Dedifferentiated amniotic fluid mesenchymal stem cell (primary cell): ENCODE data around the gene ENOX2.

Source experiments
- DNase-seq: peaks from one replicate; pipeline ENCODE4 v3.0.0-alpha.2; 2016; ENCODE audit errors: extremely low spot score

The ENOX2 gene

GRCh38 chrX:130636277-130636676 is 266.7 kb downstream of the ENOX2 start:
- DNase-seq: no peak

DNA sequence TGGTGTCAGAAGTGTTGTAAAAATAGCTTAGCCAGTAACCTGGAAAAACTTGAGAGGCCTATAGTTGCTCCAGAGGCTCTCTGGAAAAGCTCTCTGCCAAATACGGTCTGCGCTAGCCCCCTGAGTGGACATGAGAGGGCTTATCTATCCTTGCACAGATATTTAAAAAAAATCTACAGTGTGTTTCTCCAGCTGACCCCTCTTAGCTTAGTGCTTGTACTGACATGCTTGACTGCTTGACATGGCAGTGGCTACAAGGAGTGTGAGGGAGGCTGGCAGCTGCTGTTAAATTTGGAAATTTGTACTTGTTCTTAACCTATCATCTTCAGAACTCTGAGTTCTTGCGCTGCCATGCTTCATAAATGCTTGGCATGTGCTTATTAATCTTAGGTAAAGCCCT is 272.0 kb downstream of the ENOX2 start:
- DNase-seq: no peak

GRCh38 chrX:130628516-130628915 is 274.5 kb downstream of the ENOX2 start:
- no peak for DNase-seq

- no peak for DNase-seq
Observed at GRCh38 chrX:130626521-130626920, 276.5 kb downstream of the ENOX2 start.

DNA sequence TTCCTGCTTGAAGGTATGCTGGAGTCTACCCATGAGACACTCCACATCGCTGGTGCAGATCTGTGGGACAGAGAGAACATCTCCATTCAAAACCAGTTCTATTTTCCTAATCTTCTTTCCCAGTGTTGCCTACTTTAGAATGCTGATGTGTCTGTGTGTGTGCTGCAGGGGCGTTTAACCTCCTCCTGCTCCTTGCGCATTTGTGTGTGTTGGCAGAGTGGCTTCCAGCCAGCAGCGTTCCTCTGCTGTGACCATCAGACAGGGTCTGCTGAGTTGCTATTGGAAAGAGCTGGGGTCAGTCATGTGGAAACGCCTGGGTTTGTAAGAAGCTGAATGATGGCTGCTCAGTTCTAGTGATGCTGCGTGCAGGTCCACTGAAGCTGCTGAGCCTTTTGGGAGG is 277.6 kb downstream of the ENOX2 start:
- no peak for DNase-seq

DNA sequence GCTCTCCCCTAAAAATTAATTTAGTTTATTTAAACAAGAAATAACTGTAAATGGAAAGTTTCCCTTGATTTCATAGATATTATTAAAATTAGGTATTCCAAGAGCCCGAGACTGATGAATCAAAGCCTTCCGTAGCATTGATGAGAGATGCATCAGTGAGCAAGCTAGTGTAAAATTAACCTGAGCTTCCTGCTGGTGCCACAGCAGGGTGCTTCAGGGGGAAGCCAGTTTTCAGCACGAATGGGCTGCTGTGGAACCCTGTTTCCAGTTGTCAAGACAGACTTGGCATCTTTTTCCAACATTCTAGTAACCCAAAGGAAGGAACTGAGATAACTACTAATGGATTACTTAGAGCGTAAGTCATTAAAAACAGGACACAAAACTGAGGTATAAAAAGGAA is 279.5 kb downstream of the ENOX2 start:
- DNase-seq: no peak

- no peak for DNase-seq
Observed at GRCh38 chrX:130615941-130616340, 287.1 kb downstream of the ENOX2 start.

- no peak for DNase-seq
Observed at GRCh38 chrX:130607431-130607830, 295.6 kb downstream of the ENOX2 start.

GRCh38 chrX:130606425-130606824 is 296.6 kb downstream of the ENOX2 start:
- no peak for DNase-seq

- no peak for DNase-seq
Observed at GRCh38 chrX:130604882-130605281, 298.1 kb downstream of the ENOX2 start.

DNA sequence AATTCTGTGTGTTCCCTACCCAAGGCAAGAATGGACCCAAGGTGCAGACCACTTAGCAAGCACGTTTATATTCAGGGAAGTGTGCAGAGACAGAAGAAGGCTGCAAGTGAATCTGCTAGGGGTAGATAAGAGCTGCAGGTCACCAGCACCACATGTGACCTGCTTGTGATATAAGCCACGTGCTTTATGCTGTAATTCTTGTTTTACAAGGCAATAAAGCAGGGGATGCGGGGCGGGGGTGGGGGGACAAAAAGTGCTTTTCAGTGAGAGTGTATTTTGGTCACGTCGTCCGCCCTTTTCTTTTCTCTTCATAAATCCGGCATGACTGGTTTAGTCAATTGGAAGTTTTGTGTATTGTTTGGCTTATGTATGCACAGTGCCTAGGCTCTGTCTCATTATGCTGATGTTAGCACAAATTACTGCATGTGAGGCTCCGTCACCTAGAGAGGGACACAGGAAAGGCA is 308.5 kb downstream of the ENOX2 start:
- no peak for DNase-seq

- DNase-seq: no peak
Observed at GRCh38 chrX:130593911-130594310, 309.1 kb downstream of the ENOX2 start.

GRCh38 chrX:130592204-130592603 is 310.8 kb downstream of the ENOX2 start:
- no peak for DNase-seq

- DNase-seq: no peak
Observed at GRCh38 chrX:130578906-130579305, 324.1 kb downstream of the ENOX2 start.

DNA sequence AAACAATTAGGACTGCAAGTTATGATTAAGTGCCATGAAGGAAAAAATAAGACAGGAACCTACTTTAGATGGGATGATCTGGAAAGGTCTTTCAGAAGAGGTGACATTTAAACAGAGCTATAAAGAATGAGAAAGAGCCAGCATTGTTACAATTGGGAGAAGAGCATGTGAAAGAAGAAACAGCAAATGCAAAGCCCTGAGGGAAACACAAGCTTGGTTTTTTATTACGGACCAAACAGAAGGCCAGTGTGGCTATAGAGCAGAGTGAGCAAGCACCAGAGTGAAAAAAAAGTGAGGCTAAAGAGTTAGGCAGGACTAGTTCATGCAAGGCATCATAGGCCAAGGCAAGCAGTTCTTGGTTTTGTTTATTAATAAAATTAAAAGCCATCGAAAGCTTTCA is 325.6 kb downstream of the ENOX2 start:
- no peak for DNase-seq

GRCh38 chrX:130575831-130576389 is 327.1 kb downstream of the ENOX2 start:
- DNase-seq: peak; percentile 55
